Activated B cell treated with CpG ODN at 0.5 μM for 24 hours (primary cell): ENCODE data around the gene FFAR1. TPM values are rescaled to one million over a fixed set of nuclear protein-coding genes. Genes with fewer than 3 reads are reported as not detected.

Experiments
- ATAC-seq: fragments of 200-7000 bp; cut with Tn5 transposase; one replicate; pipeline ENCODE4 v1.10.0; 2021; ENCODE audit warnings: low read depth, mild to moderate bottlenecking, moderate library complexity
- CTCF ChIA-PET: fragments of 350-600 bp; sonication (Branson Sonifier 250); formaldehyde crosslinking; loops from one replicate; lab custom pipeline; 2021; ENCODE audit warnings: antibody characterized with exemption; lab: Charles Lee
- POLR2A ChIA-PET: fragments of 350-600 bp; sonication (Branson Sonifier 250); formaldehyde crosslinking; loops from one replicate; lab custom pipeline; 2021; ENCODE audit warnings: antibody characterized with exemption; lab: Charles Lee
- DNase-seq: peaks from one replicate; pipeline ENCODE4 v3.0.0; 2022
- H3K27ac Mint-ChIP-seq: one replicate; pipeline ENCODE4 v1.8.0; 2020; ENCODE audit warnings: mixed read lengths
- H3K27me3 Mint-ChIP-seq: one replicate; pipeline ENCODE4 v1.8.0; 2021; ENCODE audit warnings: mixed read lengths
- H3K36me3 Mint-ChIP-seq: one replicate; pipeline ENCODE4 v1.8.0; 2021; ENCODE audit warnings: low read depth, mixed read lengths
- H3K4me1 Mint-ChIP-seq: one replicate; pipeline ENCODE4 v1.8.0; 2021; ENCODE audit warnings: mixed read lengths
- H3K4me3 Mint-ChIP-seq: one replicate; pipeline ENCODE4 v1.8.0; 2020; ENCODE audit warnings: mild to moderate bottlenecking, mixed read lengths
- H3K9me3 Mint-ChIP-seq: one replicate; pipeline ENCODE4 v1.8.0; 2020; ENCODE audit warnings: mixed read lengths
- CTCF ChIP-seq: fragments of 200-600 bp; IDR thresholded peaks from one replicate; pipeline ENCODE4 v1.8.0; 2022; ENCODE audit warnings: antibody characterized with exemption, mild to moderate bottlenecking
- intact Hi-C: fragments of 100-400 bp; cut with micrococcal nuclease; formaldehyde crosslinking; loops from one replicate; pipeline ENCODE4 v1.15.1; 2024
- total RNA-seq: library from RNA; stranded (reverse); gene quantifications from 2 replicates; pipeline ENCODE4 v1.2.3, GENCODE V29; 2022

The FFAR1 gene
- total RNA-seq, 1 donor from 2014 or later: 6.0 TPM

GRCh38 chr19:35313587-35313986 lies 34.1 kb upstream of the FFAR1 start:
- Mint-ChIP-seq H3K4me1 (peaks cover 70% of the 10 kb centered on the region), H3K27me3 (no peaks in the 10 kb centered on the region), H3K9me3 (no peaks in the 10 kb centered on the region), H3K36me3 (no peaks in the 10 kb centered on the region), H3K4me3 (no peak overlapping the region), H3K27ac (no peak overlapping the region)
- TF ChIP-seq CTCF: no peak
- ChIA-PET CTCF (interaction anchor here (1.2 kb wide), 1 partner anchor 182 kb away, joined by 4 read pairs; no protein-coding TSS in a partner anchor), POLR2A (interaction anchor here (0.7 to 1.3 kb wide), 7 partner anchors 9 to 149 kb away, joined by 3 to 7 read pairs (median 3); partner anchors contain the start of genes CD22 and FFAR1)
- intact Hi-C loops: no loop called here
- DNase-seq: no peak
- ATAC-seq: no peak

GRCh38 chr19:35314031-35314430 lies 33.7 kb upstream of the FFAR1 start:
- DNase-seq (no peak), ATAC-seq (no peak)
- H3K36me3 Mint-ChIP-seq: no peaks in the 10 kb centered on the region
- ChIA-PET POLR2A (interaction anchor here (0.6 to 1.3 kb wide), 8 partner anchors 9 to 286 kb away, joined by 3 to 7 read pairs (median 4); partner anchors contain the start of genes CD22 and FFAR1), CTCF (interaction anchor here (1.2 kb wide), 2 partner anchors 19 to 181 kb away, joined by 3 to 4 read pairs; no protein-coding TSS in a partner anchor)
- H3K4me1 Mint-ChIP-seq: peaks cover 70% of the 10 kb centered on the region
- no peaks in the 10 kb centered on the region for H3K27me3 Mint-ChIP-seq
- H3K4me3 Mint-ChIP-seq: no peak overlapping the region
- H3K9me3 Mint-ChIP-seq: no peaks in the 10 kb centered on the region
- H3K27ac Mint-ChIP-seq: peak overlapping the region; percentile 50
- intact Hi-C loops: no loop called here
- no peak for TF ChIP-seq CTCF

GRCh38 chr19:35314858-35315470 lies 32.7 kb upstream of the FFAR1 start:
- POLR2A ChIA-PET: interaction anchor here (0.6 to 11.0 kb wide), 3 partner anchors 17 to 287 kb away, joined by 4 to 304 read pairs (median 124); partner anchors contain the start of genes CD22 and FFAR1
- H3K27ac Mint-ChIP-seq: peak overlapping the region; percentile 50
- H3K36me3 Mint-ChIP-seq: no peaks in the 10 kb centered on the region
- no peak for ATAC-seq
- DNase-seq: no peak
- H3K4me3 Mint-ChIP-seq: no peak overlapping the region
- CTCF ChIA-PET: interaction anchor here (0.7 to 1.2 kb wide), 5 partner anchors 8 to 180 kb away, joined by 3 to 4 read pairs (median 3); no protein-coding TSS in a partner anchor
- H3K27me3 Mint-ChIP-seq: no peaks in the 10 kb centered on the region
- intact Hi-C loops: no loop called here
- H3K9me3 Mint-ChIP-seq: no peaks in the 10 kb centered on the region
- TF ChIP-seq CTCF: no peak
- H3K4me1 Mint-ChIP-seq: peaks cover 73% of the 10 kb centered on the region

- H3K36me3 Mint-ChIP-seq: no peaks in the 10 kb centered on the region
- ATAC-seq (no peak), DNase-seq (no peak)
- H3K4me3 Mint-ChIP-seq: peak overlapping the region; percentile 2
- no peaks in the 10 kb centered on the region for H3K9me3 Mint-ChIP-seq
- CTCF ChIA-PET: interaction anchor here (0.7 to 1.8 kb wide), 5 partner anchors 9 to 179 kb away, joined by 3 to 4 read pairs (median 4); no protein-coding TSS in a partner anchor
- intact Hi-C loops: no loop called here
- POLR2A ChIA-PET: interaction anchor here (1.0 to 11.0 kb wide), 3 partner anchors 16 to 41 kb away, joined by 3 to 304 read pairs (median 124); partner anchors contain the start of genes CD22 and FFAR1
- no peak overlapping the region for H3K27ac Mint-ChIP-seq
- H3K27me3 Mint-ChIP-seq: no peaks in the 10 kb centered on the region
- H3K4me1 Mint-ChIP-seq: peaks cover 76% of the 10 kb centered on the region
- TF ChIP-seq CTCF: no peak
These were observed 31.8 kb upstream of the FFAR1 start for GRCh38 chr19:35315883-35316282.

GRCh38 chr19:35316560-35316959 lies 31.1 kb upstream of the FFAR1 start:
- DNase-seq: no peak
- no peaks in the 10 kb centered on the region for H3K9me3 Mint-ChIP-seq
- H3K4me1 Mint-ChIP-seq: peaks cover 82% of the 10 kb centered on the region
- POLR2A ChIA-PET: interaction anchor here (0.9 to 11.0 kb wide), 6 partner anchors 10 to 146 kb away, joined by 3 to 304 read pairs (median 5); partner anchors contain the start of genes CD22 and FFAR1
- peak overlapping the region; percentile 96 for H3K27ac Mint-ChIP-seq
- H3K36me3 Mint-ChIP-seq: no peaks in the 10 kb centered on the region
- TF ChIP-seq CTCF: no peak
- intact Hi-C loops: no loop called here
- CTCF ChIA-PET: interaction anchor here (1.2 to 1.8 kb wide), 2 partner anchors 17 to 179 kb away, joined by 3 to 4 read pairs; no protein-coding TSS in a partner anchor
- no peaks in the 10 kb centered on the region for H3K27me3 Mint-ChIP-seq
- peak; percentile 19 for ATAC-seq
- H3K4me3 Mint-ChIP-seq: peak overlapping the region; percentile 51
